ENCODE results near the gene GAS2. TPM values are rescaled to one million over a fixed set of nuclear protein-coding genes. Genes with fewer than 3 reads are reported as not detected.

Gene GAS2
- total RNA-seq, 1 experiment from 2014 or later = 2.8 TPM

- Histone ChIP-seq H3F3A (ENCODE audit: insufficient read depth, low read depth) (no peaks in the 10 kb centered on the region), H3K79me2 (ENCODE audit: low read depth) (no peaks in the 10 kb centered on the region), H2AFZ (no peak overlapping the region), H3K9me2 (ENCODE audit: insufficient read depth) (no peaks in the 10 kb centered on the region), H3K27me3 (ENCODE audit: insufficient read depth, low read depth) (no peaks in the 10 kb centered on the region), H3K4me2 (no peak overlapping the region), H3K36me3 (ENCODE audit: low read depth) (no peaks in the 10 kb centered on the region), H3K4me1 (replicated peaks; ENCODE audit: insufficient read depth) (no peaks in the 10 kb centered on the region), H3K9me3 (ENCODE audit: insufficient read depth, low read depth) (no peaks in the 10 kb centered on the region), H3K4me3 (no peak overlapping the region), H4K20me1 (ENCODE audit: insufficient read depth) (no peaks in the 10 kb centered on the region), H3K27ac (no peak overlapping the region)
- TF ChIP-seq, protein P1, sequence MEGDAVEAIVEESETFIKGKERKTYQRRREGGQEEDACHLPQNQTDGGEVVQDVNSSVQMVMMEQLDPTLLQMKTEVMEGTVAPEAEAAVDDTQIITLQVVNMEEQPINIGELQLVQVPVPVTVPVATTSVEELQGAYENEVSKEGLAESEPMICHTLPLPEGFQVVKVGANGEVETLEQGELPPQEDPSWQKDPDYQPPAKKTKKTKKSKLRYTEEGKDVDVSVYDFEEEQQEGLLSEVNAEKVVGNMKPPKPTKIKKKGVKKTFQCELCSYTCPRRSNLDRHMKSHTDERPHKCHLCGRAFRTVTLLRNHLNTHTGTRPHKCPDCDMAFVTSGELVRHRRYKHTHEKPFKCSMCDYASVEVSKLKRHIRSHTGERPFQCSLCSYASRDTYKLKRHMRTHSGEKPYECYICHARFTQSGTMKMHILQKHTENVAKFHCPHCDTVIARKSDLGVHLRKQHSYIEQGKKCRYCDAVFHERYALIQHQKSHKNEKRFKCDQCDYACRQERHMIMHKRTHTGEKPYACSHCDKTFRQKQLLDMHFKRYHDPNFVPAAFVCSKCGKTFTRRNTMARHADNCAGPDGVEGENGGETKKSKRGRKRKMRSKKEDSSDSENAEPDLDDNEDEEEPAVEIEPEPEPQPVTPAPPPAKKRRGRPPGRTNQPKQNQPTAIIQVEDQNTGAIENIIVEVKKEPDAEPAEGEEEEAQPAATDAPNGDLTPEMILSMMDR (conservative IDR thresholded peaks at IDR 0.05) = no peak
- no peak for TF ChIP-seq EZH2 (IDR thresholded peaks at IDR 0.05; ENCODE audit: low read depth)
- POLR2A ChIA-PET (ENCODE audit: unreplicated experiment) = no interaction called here
- CTCF ChIA-PET = no interaction called here
- no peak for DNase-seq
- BruUV-seq (replicated peaks) = no TSS peak
- intact Hi-C loops (cut with micrococcal nuclease; ENCODE audit: unreplicated experiment) = no loop called here
These were observed 141.0 kb downstream of the GAS2 start for GRCh38 chr11:22807391-22807790.

DNA sequence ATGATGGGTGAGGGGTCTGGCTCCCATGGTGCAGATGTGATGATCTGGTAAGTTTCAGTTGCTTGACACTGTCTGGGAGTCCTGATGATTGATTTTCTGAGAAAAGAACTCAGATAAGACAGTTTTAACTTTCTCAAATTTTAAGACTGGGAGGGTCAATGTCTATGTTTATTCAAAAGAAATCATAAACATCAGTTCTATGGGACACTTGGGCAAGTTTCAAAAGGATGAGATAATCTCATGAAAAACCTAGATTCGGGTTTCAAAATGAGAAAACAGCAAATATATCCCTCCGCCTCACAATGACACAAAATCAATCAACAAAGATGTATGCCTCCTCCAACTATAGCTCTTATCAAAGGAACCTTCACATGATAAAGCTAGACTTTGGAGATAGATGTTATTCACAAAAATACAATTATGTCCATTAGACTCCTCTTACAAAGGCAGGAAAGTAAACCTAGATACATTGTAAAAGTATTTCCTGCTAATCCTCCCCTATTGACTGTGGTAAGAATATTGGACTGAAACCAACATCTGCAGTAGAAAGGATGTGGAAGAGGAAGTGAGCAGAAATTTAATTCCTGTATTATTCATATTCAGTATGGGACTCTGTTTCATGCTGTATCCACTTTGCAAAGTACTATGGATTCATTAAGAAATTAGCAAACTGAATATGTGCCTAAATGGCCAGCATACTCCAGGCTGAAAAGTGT is 141.6 kb downstream of the GAS2 start:
- Histone ChIP-seq H3K79me2 (ENCODE audit: low read depth) (no peaks in the 10 kb centered on the region), H3K9me2 (ENCODE audit: insufficient read depth) (no peaks in the 10 kb centered on the region), H3K36me3 (ENCODE audit: low read depth) (no peaks in the 10 kb centered on the region), H3K4me2 (no peak overlapping the region), H3K27ac (no peak overlapping the region), H3K4me3 (no peak overlapping the region), H4K20me1 (ENCODE audit: insufficient read depth) (no peaks in the 10 kb centered on the region), H2AFZ (no peak overlapping the region), H3K9me3 (ENCODE audit: insufficient read depth, low read depth) (no peaks in the 10 kb centered on the region), H3F3A (ENCODE audit: insufficient read depth, low read depth) (no peaks in the 10 kb centered on the region), H3K4me1 (replicated peaks; ENCODE audit: insufficient read depth) (no peaks in the 10 kb centered on the region), H3K27me3 (ENCODE audit: insufficient read depth, low read depth) (no peaks in the 10 kb centered on the region)
- POLR2A ChIA-PET (ENCODE audit: unreplicated experiment) = no interaction called here
- intact Hi-C loops (cut with micrococcal nuclease; ENCODE audit: unreplicated experiment) = no loop called here
- no peak for DNase-seq
- CTCF ChIA-PET = no interaction called here
- BruUV-seq (replicated peaks) = no TSS peak
- TF ChIP-seq, protein P1 (conservative IDR thresholded peaks at IDR 0.05) = no peak
- TF ChIP-seq EZH2 (IDR thresholded peaks at IDR 0.05; ENCODE audit: low read depth) = no peak

DNA sequence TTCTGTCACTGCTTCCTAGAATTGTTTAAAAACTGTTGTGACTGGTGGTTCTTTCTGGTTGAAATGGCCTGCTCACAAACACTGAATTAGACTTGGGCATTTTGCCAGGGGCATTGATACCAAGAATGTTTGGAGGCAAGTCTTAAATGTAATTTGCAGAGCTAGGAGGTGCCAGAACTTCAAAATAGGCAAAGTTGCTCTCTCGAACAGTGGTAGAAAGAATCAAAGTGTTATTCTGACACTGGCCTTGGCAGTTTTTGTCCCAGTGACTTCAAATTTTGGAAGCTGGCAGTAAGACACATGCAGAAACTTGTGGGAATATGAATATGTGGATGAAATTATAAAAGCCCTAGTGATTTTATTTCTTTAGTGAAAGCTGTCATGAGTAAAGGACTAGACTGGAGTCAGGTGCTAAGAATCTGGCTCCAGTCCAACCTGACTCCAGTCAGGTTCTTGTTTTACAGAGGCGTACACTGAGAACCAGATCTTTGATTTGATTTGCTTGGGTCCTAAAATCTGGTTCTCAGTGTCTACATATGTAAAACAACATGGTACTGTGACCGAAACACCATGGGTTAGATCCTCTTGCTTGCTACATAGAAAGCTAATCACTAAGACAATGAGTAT is 142.3 kb downstream of the GAS2 start:
- Histone ChIP-seq H3K36me3 (ENCODE audit: low read depth) (no peaks in the 10 kb centered on the region), H3K79me2 (ENCODE audit: low read depth) (no peaks in the 10 kb centered on the region), H3K4me2 (no peak overlapping the region), H3K9me2 (ENCODE audit: insufficient read depth) (no peaks in the 10 kb centered on the region), H3K4me3 (no peak overlapping the region), H3K4me1 (replicated peaks; ENCODE audit: insufficient read depth) (no peaks in the 10 kb centered on the region), H3K27me3 (ENCODE audit: insufficient read depth, low read depth) (no peaks in the 10 kb centered on the region), H3K9me3 (ENCODE audit: insufficient read depth, low read depth) (no peaks in the 10 kb centered on the region), H2AFZ (no peak overlapping the region), H3F3A (ENCODE audit: insufficient read depth, low read depth) (no peaks in the 10 kb centered on the region), H3K27ac (no peak overlapping the region), H4K20me1 (ENCODE audit: insufficient read depth) (no peaks in the 10 kb centered on the region)
- BruUV-seq (replicated peaks) = no TSS peak
- CTCF ChIA-PET = no interaction called here
- POLR2A ChIA-PET (ENCODE audit: unreplicated experiment) = no interaction called here
- TF ChIP-seq, protein P1 (conservative IDR thresholded peaks at IDR 0.05) = no peak
- DNase-seq = no peak
- intact Hi-C loops (cut with micrococcal nuclease; ENCODE audit: unreplicated experiment) = no loop called here

Data from PC-9 (cell line).